HL-60/S4 treated with retinoic acid at 250 ng/mL for 4 days and 3 days (cell line): ENCODE results near the gene NKD2.

Source experiments
- in situ Hi-C: fragments of 300-500 bp; cut with MboI; formaldehyde crosslinking; loops from 2 replicates; pipeline ENCODE4 v1.7.0; 2022; ENCODE audit warnings: low sequenced_read_pairs

Gene NKD2

GRCh38 chr5:1039706-1040260 lies 31.2 kb downstream of the NKD2 start:
- in situ Hi-C loops: no loop called here

GRCh38 chr5:1040571-1040970 lies 32.0 kb downstream of the NKD2 start:
- in situ Hi-C loops: no loop called here

DNA sequence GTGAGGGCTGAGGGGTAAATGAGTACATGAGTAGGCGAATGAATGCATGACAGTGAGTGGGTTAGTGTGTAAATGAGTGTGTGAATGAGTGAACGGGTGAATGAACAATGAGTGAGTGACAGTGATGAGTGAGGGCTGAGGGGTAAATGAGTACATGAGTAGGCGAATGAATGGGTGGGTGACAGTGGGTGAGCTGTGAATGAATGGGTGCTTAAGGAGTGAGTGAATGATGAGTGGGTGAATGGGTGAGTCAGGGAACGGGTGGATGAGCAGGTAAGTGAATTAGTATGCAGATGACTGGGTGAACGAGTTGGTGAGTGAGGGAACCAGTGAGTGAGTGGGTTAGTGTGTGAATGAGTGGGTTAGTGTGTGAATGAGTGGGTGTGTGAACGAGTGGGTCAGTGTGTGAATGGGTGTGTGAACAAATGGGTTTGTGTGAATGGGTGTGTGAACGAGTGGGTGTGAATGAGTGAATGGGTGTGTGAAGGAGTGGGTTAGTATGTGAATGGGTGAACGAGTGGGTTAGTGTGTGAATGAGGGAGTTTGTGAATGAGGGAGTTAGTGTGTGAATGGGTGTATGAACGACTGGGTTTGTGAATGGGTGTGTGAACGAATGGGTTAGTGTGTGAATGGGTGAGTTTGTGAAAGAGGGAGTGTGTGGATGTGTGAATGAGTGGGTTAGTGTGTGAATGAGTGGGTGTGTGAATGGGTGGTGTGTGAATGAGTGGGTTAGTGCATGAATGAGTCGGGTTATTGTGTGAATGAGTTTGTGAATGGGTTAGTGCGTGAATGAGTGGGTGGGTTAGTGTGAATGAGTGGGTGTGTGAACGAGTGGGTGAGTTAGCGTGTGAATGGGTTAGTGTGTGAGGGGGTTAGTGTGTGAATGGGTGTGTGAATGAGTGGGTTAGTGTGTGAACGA lies 32.9 kb downstream of the NKD2 start:
- in situ Hi-C loops: no loop called here

DNA sequence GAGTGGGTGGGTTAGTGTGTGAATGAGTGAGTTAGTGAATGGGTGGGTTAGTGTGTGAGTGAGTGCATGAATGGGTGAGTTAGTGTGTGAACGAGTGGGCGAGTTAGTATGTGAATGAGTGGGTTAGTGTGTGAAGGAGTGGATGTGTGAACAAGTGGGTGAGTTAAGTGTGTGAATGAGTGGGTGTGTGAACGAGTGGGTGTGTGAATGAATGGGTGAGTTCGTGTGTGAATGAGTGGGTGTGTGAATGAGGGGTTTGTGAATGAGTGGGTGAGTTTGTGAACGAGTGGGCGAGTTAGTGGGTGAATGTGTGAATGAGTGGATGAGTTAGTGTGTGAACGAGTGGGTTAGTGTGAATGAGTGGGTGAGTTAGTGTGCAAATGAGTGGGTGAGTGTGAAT lies 34.0 kb downstream of the NKD2 start:
- in situ Hi-C loops: no loop called here

GRCh38 chr5:1043327-1043726 lies 34.7 kb downstream of the NKD2 start:
- in situ Hi-C loops: no loop called here

- in situ Hi-C loops: no loop called here
These were observed 35.5 kb downstream of the NKD2 start for GRCh38 chr5:1044117-1044516.

- in situ Hi-C loops: no loop called here
These were observed 37.5 kb downstream of the NKD2 start for GRCh38 chr5:1045960-1046560.

GRCh38 chr5:1047332-1047965 lies 38.8 kb downstream of the NKD2 start:
- in situ Hi-C loops: no loop called here

DNA sequence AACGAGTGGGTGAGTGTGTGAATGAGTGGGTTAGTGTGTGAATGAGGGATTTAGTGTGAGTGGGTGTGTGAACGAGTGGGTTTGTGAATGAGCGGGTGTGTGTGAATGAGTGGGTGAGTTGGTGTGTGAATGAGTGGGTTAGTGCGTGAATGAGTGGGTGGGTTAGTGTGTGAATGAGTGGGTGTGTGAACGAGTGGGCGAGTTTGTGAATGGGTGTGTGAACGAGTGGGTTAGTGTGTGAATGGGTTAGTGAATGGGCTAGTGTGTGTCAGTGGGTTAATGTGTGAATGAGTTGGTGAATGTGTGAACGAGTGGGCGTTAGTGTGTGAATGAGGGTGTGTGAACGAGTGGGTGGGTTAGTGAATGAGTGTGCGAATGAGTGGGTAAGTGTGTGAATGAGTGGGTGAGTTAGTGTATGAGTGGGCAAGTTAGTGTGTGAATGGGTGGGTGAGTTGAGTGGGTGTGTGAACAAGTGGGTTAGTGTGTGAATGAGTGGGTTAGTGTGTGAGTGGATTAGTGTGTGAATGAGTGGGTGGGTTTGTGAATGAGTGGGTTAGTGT lies 39.6 kb downstream of the NKD2 start:
- in situ Hi-C loops: no loop called here

GRCh38 chr5:1048861-1049838 lies 40.5 kb downstream of the NKD2 start:
- in situ Hi-C loops: no loop called here

- in situ Hi-C loops: no loop called here
These were observed 42.1 kb downstream of the NKD2 start for GRCh38 chr5:1050423-1051365.

GRCh38 chr5:1051366-1051720 lies 42.7 kb downstream of the NKD2 start:
- in situ Hi-C loops: no loop called here

GRCh38 chr5:1052076-1052475 lies 43.5 kb downstream of the NKD2 start:
- in situ Hi-C loops: no loop called here

DNA sequence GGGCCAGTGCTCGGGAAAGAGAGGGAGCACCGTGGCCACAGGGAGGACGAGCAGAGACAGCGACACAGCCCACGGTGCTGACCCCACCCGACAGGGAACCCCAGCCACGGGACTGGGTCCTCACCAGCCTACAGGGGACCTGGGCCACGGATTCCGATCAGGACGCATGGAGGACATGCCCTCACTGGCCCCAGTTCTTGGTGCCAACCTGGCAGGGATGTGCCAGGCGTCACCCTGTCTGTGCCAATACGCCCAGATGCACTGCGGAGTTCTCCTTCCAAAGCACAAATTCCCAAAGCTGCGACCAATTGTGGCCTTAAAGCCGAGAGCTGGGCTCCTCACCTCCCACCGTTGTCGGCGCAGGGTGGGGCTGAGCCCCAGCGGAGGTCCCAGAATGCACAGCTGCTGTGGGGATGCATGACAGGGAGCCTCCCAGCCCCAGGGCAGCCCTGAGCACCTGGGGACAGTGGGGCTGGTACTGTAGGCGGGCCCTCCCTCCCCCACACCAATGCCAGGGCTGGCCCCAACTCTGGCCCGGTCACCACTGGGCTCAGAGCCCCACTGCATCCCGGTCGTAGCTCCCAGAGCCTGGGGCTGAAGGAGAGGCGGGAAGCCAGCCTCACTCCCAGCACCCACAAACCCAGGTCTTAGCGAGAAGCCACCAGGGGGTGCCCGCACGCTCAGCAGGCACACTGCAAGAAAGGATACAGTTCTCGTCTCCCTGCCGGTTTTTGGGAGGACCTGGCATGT lies 44.2 kb downstream of the NKD2 start:
- in situ Hi-C loops: no loop called here

- in situ Hi-C loops: no loop called here
These were observed 44.9 kb downstream of the NKD2 start for GRCh38 chr5:1053391-1054017.

- in situ Hi-C loops: no loop called here
These were observed 45.6 kb downstream of the NKD2 start for GRCh38 chr5:1054018-1054798.
